Astrocyte (in vitro differentiated cells and primary cell): ENCODE measurements around the gene TRIO. TPM values are rescaled to one million over a fixed set of nuclear protein-coding genes. Genes with fewer than 3 reads are reported as not detected.
A peak's percentile ranks its signal among the peaks of the same experiment; 100 is the strongest.

ENCODE experiments used
- DNase-seq: peaks from one replicate; pipeline ENCODE4 v3.0.0-alpha.2; 2010; ENCODE audit warnings: low read depth
- FAIRE-seq: peaks from 2 replicates; lab custom pipeline; 2011; peaks lifted over from hg19 to GRCh38; lab: Jason Lieb, UNC
- H2AFZ ChIP-seq: 2 replicates; pipeline ENCODE4 v1.6.0; 2012; ENCODE audit warnings: low read depth, low read length, inconsistent platforms
- H3K27ac ChIP-seq: 2 replicates; pipeline ENCODE4 v1.5.1; 2011; ENCODE audit warnings: low read depth, low read length, inconsistent platforms
- H3K27me3 ChIP-seq: 2 replicates; pipeline ENCODE4 v1.6.0; 2011; ENCODE audit warnings: low read length, inconsistent platforms; ENCODE audit not compliant: insufficient read depth
- H3K36me3 ChIP-seq: 2 replicates; pipeline ENCODE4 v1.5.1; 2011; ENCODE audit warnings: low read length, inconsistent platforms; ENCODE audit not compliant: insufficient read depth
- H3K4me1 ChIP-seq: 2 replicates; pipeline ENCODE4 v1.5.1; 2011; ENCODE audit warnings: low read length, inconsistent platforms; ENCODE audit not compliant: insufficient read depth
- H3K4me2 ChIP-seq: 2 replicates; pipeline ENCODE4 v1.6.0; 2012; ENCODE audit warnings: low read length, inconsistent platforms
- H3K4me3 ChIP-seq: 2 replicates; pipeline ENCODE4 v1.5.1; 2011; ENCODE audit warnings: low read depth, mild to moderate bottlenecking, low read length, inconsistent platforms; ENCODE audit not compliant: insufficient read depth
- H3K79me2 ChIP-seq: 2 replicates; pipeline ENCODE4 v1.6.0; 2012; ENCODE audit warnings: mild to moderate bottlenecking, low read length, inconsistent platforms; ENCODE audit not compliant: insufficient read depth
- H3K9ac ChIP-seq: 2 replicates; pipeline ENCODE4 v1.6.0; 2012; ENCODE audit warnings: mild to moderate bottlenecking, low read length, inconsistent platforms
- H3K9me3 ChIP-seq: 2 replicates; pipeline ENCODE4 v1.5.1; 2012; ENCODE audit warnings: low read depth, mild to moderate bottlenecking, low read length, inconsistent platforms; ENCODE audit not compliant: insufficient read depth
- H4K20me1 ChIP-seq: 2 replicates; pipeline ENCODE4 v1.6.0; 2012; ENCODE audit warnings: low read length, inconsistent platforms; ENCODE audit not compliant: insufficient read depth
- H3K27ac Mint-ChIP-seq: one replicate; pipeline ENCODE4 v1.8.0; 2021; ENCODE audit warnings: mild to moderate bottlenecking, mixed read lengths; ENCODE audit not compliant: unreplicated experiment
- H3K27me3 Mint-ChIP-seq: one replicate; pipeline ENCODE4 v1.8.0; 2021; ENCODE audit warnings: low read depth, mixed read lengths; ENCODE audit not compliant: unreplicated experiment
- H3K36me3 Mint-ChIP-seq: one replicate; pipeline ENCODE4 v1.8.0; 2021; ENCODE audit warnings: low read depth, mixed read lengths; ENCODE audit not compliant: unreplicated experiment
- H3K4me1 Mint-ChIP-seq: one replicate; pipeline ENCODE4 v1.8.0; 2021; ENCODE audit warnings: low read depth, mixed read lengths; ENCODE audit not compliant: unreplicated experiment
- H3K4me3 Mint-ChIP-seq: one replicate; pipeline ENCODE4 v1.8.0; 2021; ENCODE audit warnings: mild to moderate bottlenecking, moderate library complexity, mixed read lengths; ENCODE audit not compliant: unreplicated experiment
- H3K9me3 Mint-ChIP-seq: one replicate; pipeline ENCODE4 v1.8.0; 2021; ENCODE audit warnings: mild to moderate bottlenecking, mixed read lengths; ENCODE audit not compliant: unreplicated experiment
- EZH2 ChIP-seq: IDR thresholded peaks from 2 replicates; pipeline ENCODE4 v1.6.1; 2012; ENCODE audit warnings: mild to moderate bottlenecking, low read length, inconsistent platforms; ENCODE audit not compliant: insufficient read depth
- total RNA-seq: library from RNA; stranded (reverse); gene quantifications from 2 replicates; pipeline ENCODE4 v1.2.1, GENCODE V29; 2021
- TF ChIP-seq, protein P1 (sequence below): IDR thresholded peaks from 2 replicates; pipeline ENCODE4 v1.5.1; 2011; ENCODE audit warnings: low read depth, mild to moderate bottlenecking, inconsistent platforms, low read length, moderate library complexity; ENCODE audit not compliant: insufficient read depth

The TRIO gene
- total RNA-seq, 1 donor from 2014 or later: 347 TPM

DNA sequence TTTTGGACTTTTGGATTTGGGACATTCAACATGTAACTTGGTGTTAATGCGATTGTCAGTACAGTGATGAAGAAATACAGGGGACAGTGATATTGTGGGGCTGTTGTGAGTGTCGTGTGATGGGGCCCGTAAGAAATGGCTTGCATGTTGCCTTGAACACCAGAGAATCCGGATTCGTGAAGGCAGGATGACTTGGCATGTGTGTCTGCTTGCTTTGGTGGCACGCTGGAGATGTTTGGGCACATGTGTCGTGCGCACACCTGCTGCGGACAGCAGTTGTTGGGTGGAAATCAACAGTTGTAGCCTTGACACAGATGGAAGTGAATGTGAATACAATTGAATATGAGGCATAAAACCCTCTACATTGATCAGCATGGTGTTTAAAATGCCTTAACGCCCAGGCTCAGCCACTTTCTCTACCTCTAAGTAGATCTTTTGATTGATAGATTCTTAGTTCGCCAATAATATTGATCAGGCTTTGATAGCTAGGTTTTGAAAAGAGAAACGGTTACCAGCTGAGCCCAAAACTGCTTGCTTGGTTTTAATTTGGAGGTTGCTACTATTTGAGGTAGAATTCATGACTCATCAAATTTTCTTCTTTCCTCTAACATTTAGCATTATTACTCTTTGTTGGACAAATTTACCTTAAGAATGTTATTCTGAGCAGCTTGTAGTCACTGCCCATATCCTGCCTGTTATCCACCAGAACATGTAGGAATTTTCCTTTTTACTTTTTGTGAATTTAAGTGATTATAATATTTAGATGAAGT, 94.4 kb downstream of the TRIO start:
- H3K4me1 ChIP-seq: peaks cover 36% of the 10 kb centered on the region
- H3K36me3 Mint-ChIP-seq: peaks cover 5% of the 10 kb centered on the region
- no peak overlapping the region for H2AFZ ChIP-seq
- H3K36me3 ChIP-seq: peaks cover 2% of the 10 kb centered on the region
- peak overlapping the region; percentile 52 for H3K4me2 ChIP-seq
- no peaks in the 10 kb centered on the region for H3K27me3 Mint-ChIP-seq
- no peaks in the 10 kb centered on the region for H3K9me3 ChIP-seq
- no peaks in the 10 kb centered on the region for H3K9me3 Mint-ChIP-seq
- peaks cover 100% of the 10 kb centered on the region for H3K79me2 ChIP-seq
- H3K4me1 Mint-ChIP-seq: peaks cover 78% of the 10 kb centered on the region
- FAIRE-seq (no peak), DNase-seq (peak; percentile 35)
- H3K27me3 ChIP-seq: no peaks in the 10 kb centered on the region
- no peak overlapping the region for H3K4me3 ChIP-seq
- peak overlapping the region; percentile 58 for H3K27ac Mint-ChIP-seq
- H3K27ac ChIP-seq: peak overlapping the region; percentile 22
- no peak overlapping the region for H3K4me3 Mint-ChIP-seq
- H3K9ac ChIP-seq: no peak overlapping the region
- TF ChIP-seq, protein P1, sequence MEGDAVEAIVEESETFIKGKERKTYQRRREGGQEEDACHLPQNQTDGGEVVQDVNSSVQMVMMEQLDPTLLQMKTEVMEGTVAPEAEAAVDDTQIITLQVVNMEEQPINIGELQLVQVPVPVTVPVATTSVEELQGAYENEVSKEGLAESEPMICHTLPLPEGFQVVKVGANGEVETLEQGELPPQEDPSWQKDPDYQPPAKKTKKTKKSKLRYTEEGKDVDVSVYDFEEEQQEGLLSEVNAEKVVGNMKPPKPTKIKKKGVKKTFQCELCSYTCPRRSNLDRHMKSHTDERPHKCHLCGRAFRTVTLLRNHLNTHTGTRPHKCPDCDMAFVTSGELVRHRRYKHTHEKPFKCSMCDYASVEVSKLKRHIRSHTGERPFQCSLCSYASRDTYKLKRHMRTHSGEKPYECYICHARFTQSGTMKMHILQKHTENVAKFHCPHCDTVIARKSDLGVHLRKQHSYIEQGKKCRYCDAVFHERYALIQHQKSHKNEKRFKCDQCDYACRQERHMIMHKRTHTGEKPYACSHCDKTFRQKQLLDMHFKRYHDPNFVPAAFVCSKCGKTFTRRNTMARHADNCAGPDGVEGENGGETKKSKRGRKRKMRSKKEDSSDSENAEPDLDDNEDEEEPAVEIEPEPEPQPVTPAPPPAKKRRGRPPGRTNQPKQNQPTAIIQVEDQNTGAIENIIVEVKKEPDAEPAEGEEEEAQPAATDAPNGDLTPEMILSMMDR: no peak
- TF ChIP-seq EZH2: no peak
- H4K20me1 ChIP-seq: peaks cover 84% of the 10 kb centered on the region

DNA sequence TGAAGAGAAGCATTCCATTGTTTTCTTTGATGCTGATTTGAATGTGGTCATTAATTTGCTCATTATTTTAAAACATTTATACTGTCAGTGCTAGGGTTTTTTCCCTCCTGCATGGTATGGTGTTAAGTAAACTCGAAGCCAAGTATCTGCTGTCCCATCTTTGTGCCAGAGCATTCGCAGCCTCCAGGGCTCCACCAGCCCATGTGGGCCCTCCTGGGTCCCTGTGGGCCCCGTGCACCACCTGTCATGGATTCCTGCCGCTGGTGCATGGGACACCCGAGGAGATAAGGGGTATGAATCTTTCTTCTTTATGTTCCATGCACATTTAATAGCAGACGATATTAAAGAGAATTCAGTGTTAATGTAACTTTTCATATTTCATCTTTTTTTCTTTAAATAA, 95.1 kb downstream of the TRIO start:
- FAIRE-seq (no peak), DNase-seq (no peak)
- TF ChIP-seq EZH2: no peak
- TF ChIP-seq, protein P1: no peak
- Histone ChIP-seq H3K4me2 (no peak overlapping the region), H3K9ac (no peak overlapping the region), H3K27ac (peak overlapping the region; percentile 22), H3K79me2 (peaks cover 100% of the 10 kb centered on the region), H4K20me1 (peaks cover 86% of the 10 kb centered on the region), H2AFZ (no peak overlapping the region), H3K27me3 (no peaks in the 10 kb centered on the region), H3K4me3 (no peak overlapping the region), H3K4me1 (peaks cover 36% of the 10 kb centered on the region), H3K9me3 (no peaks in the 10 kb centered on the region), H3K36me3 (peaks cover 2% of the 10 kb centered on the region)
- Mint-ChIP-seq H3K27me3 (no peaks in the 10 kb centered on the region), H3K27ac (peak overlapping the region; percentile 58), H3K36me3 (peaks cover 5% of the 10 kb centered on the region), H3K4me3 (no peak overlapping the region), H3K9me3 (no peaks in the 10 kb centered on the region), H3K4me1 (peaks cover 76% of the 10 kb centered on the region)

- peaks cover 77% of the 10 kb centered on the region for H3K4me1 Mint-ChIP-seq
- TF ChIP-seq, protein P1: no peak
- no peak for TF ChIP-seq EZH2
- DNase-seq (no peak), FAIRE-seq (no peak)
- H3K9me3 Mint-ChIP-seq: no peaks in the 10 kb centered on the region
- no peak overlapping the region for H3K27ac ChIP-seq
- H3K9me3 ChIP-seq: no peaks in the 10 kb centered on the region
- peak overlapping the region; percentile 17 for H3K4me3 Mint-ChIP-seq
- peaks cover 3% of the 10 kb centered on the region for H3K36me3 Mint-ChIP-seq
- H3K4me1 ChIP-seq: peaks cover 35% of the 10 kb centered on the region
- H4K20me1 ChIP-seq: peaks cover 86% of the 10 kb centered on the region
- H2AFZ ChIP-seq: no peak overlapping the region
- H3K4me2 ChIP-seq: no peak overlapping the region
- no peaks in the 10 kb centered on the region for H3K27me3 ChIP-seq
- no peak overlapping the region for H3K27ac Mint-ChIP-seq
- H3K79me2 ChIP-seq: peaks cover 100% of the 10 kb centered on the region
- peaks cover 2% of the 10 kb centered on the region for H3K36me3 ChIP-seq
- H3K4me3 ChIP-seq: no peak overlapping the region
- no peak overlapping the region for H3K9ac ChIP-seq
- no peaks in the 10 kb centered on the region for H3K27me3 Mint-ChIP-seq
Measured at GRCh38 chr5:14239404-14239803, 96.3 kb downstream of the TRIO start.
